Hematopoietic multipotent progenitor cell (in vitro differentiated cells): Measurements from ENCODE around the gene DTX1. TPM values are rescaled to one million over a fixed set of nuclear protein-coding genes. Genes with fewer than 3 reads are reported as not detected.

Experiments used
- total RNA-seq: library from RNA; depleted of rRNA; stranded (reverse); fragments of >200 nt; gene quantifications from one replicate; pipeline ENCODE4 v1.2.3, GENCODE V29; 2012

Gene DTX1
- total RNA-seq, 1 donor = 1.1 TPM

Other genes with a start within 250 kb of the DTX1 start
- gene OAS1, start 149.8 kb upstream of the DTX1 start, total RNA-seq = 24.5 TPM
- 31.2 TPM for gene OAS3, start 118.3 kb upstream of the DTX1 start, total RNA-seq
- gene OAS2, start 78.2 kb upstream of the DTX1 start, total RNA-seq = 34.7 TPM
- gene RASAL1, start 79.0 kb downstream of the DTX1 start, total RNA-seq = 0.27 TPM
- gene CFAP73, start 93.0 kb downstream of the DTX1 start, total RNA-seq = not detected
- 57.4 TPM for gene DDX54, start 128.7 kb downstream of the DTX1 start, total RNA-seq
- gene RITA1, start 129.0 kb downstream of the DTX1 start, total RNA-seq = 28.3 TPM
- 16.4 TPM for gene TPCN1, start 164.7 kb downstream of the DTX1 start, total RNA-seq